ENCODE data around the gene MZF1. TPM values are rescaled to one million over a fixed set of nuclear protein-coding genes. Genes with fewer than 3 reads are reported as not detected.
A peak's percentile ranks its signal among the peaks of the same experiment; 100 is the strongest.
"Not testable (repeated sequence)": the region's sequence is repeated elsewhere in the genome, so short reads cannot be mapped to it uniquely, and the experiment has no call there.

MZF1 gene
- total and polyA plus RNA-seq, 2 donors (not counting 3 experiments of a cell fraction or from before 2014, with no cell fraction given) = 26.4 to 30.8 TPM

- H3K4me1 ChIP-seq (ENCODE audit: control insufficient read depth, extremely low read depth, insufficient read depth, low read length); CTCF ChIA-PET; H2AFZ ChIP-seq (ENCODE audit: low read depth, low read length); dilution Hi-C loops (cut with MboI; ENCODE audit: extremely low pct_ligation_motif_present, low sequenced_read_pairs); H3K9me3 ChIP-seq (replicated peaks; ENCODE audit: control insufficient read depth, insufficient read depth, low read length); H4K20me1 ChIP-seq (replicated peaks; ENCODE audit: control insufficient read depth, extremely low read depth, insufficient read depth, low read length); H3K9me1 ChIP-seq (replicated peaks; ENCODE audit: control insufficient read depth, extremely low read depth, insufficient read depth, low read length); BruUV-seq (replicated peaks); H3K9ac ChIP-seq (replicated peaks; ENCODE audit: extremely low read depth, insufficient read depth, low read length); H3K4me3 ChIP-seq (replicated peaks in 1 of 3; ENCODE audit: insufficient read depth in 1 of 3, low read depth in 1 of 3, low read length in 3 of 3); FAIRE-seq; intact Hi-C loops (cut with micrococcal nuclease); H3K79me2 ChIP-seq (ENCODE audit: control insufficient read depth, insufficient read depth, low read length); H3K27me3 ChIP-seq (ENCODE audit: control insufficient read depth in 2 of 2, insufficient read depth in 2 of 2, low read length in 2 of 2); H3K27ac ChIP-seq (ENCODE audit: insufficient read depth, low read depth, low read length); DNase-seq (ENCODE audit: low read depth, low spot score); POLR2A ChIA-PET; H3K36me3 ChIP-seq (ENCODE audit: control insufficient read depth in 2 of 2, extremely low read depth in 1 of 2, insufficient read depth in 2 of 2, low read length in 2 of 2); H3K4me2 ChIP-seq (ENCODE audit: insufficient read depth, low read length): not testable (repeated sequence)
- peak in 1 of 2 donors; percentile 13 for TF ChIP-seq CTCF (IDR thresholded peaks at IDR 0.05; ENCODE audit: extremely low read depth in 1 of 2, insufficient read depth in 1 of 2, low read depth in 1 of 2, low read length in 2 of 2)
These were observed 33.2 kb upstream of the MZF1 start for GRCh38 chr19:58606251-58606896.

GRCh38 chr19:58586133-58586765 is 13.1 kb upstream of the MZF1 start:
- Histone ChIP-seq H3K4me3 (replicated peaks in 1 of 3; ENCODE audit: insufficient read depth in 1 of 3, low read depth in 1 of 3, low read length in 3 of 3) (no peak overlapping the region), H3K36me3 (ENCODE audit: control insufficient read depth in 2 of 2, extremely low read depth in 1 of 2, insufficient read depth in 2 of 2, low read length in 2 of 2) (peaks cover 0 to 16% of the 10 kb centered on the region in 2 experiments), H3K9me3 (replicated peaks; ENCODE audit: control insufficient read depth, insufficient read depth, low read length) (no peaks in the 10 kb centered on the region), H3K79me2 (ENCODE audit: control insufficient read depth, insufficient read depth, low read length) (no peaks in the 10 kb centered on the region), H3K27ac (ENCODE audit: insufficient read depth, low read depth, low read length) (no peak overlapping the region), H3K4me1 (ENCODE audit: control insufficient read depth, extremely low read depth, insufficient read depth, low read length) (no peaks in the 10 kb centered on the region), H3K27me3 (ENCODE audit: control insufficient read depth in 2 of 2, insufficient read depth in 2 of 2, low read length in 2 of 2) (no peaks in the 10 kb centered on the region), H3K4me2 (ENCODE audit: insufficient read depth, low read length) (no peak overlapping the region), H2AFZ (ENCODE audit: low read depth, low read length) (no peak overlapping the region), H4K20me1 (replicated peaks; ENCODE audit: control insufficient read depth, extremely low read depth, insufficient read depth, low read length) (no peaks in the 10 kb centered on the region), H3K9me1 (replicated peaks; ENCODE audit: control insufficient read depth, extremely low read depth, insufficient read depth, low read length) (no peaks in the 10 kb centered on the region), H3K9ac (replicated peaks; ENCODE audit: extremely low read depth, insufficient read depth, low read length) (no peak overlapping the region)
- FAIRE-seq (no peak), DNase-seq (ENCODE audit: low read depth, low spot score) (no peak)
- ChIA-PET POLR2A (no interaction called here), CTCF (no interaction called here)
- BruUV-seq (replicated peaks) = no TSS peak
- TF ChIP-seq GATA2 (IDR thresholded peaks at IDR 0.05; ENCODE audit: insufficient read depth, insufficient read length, low read depth, low read length) (no peak), POLR2AphosphoS5 (IDR thresholded peaks at IDR 0.05; ENCODE audit: insufficient read depth, low read depth, low read length) (no peak), CTCF (IDR thresholded peaks at IDR 0.05; ENCODE audit: extremely low read depth in 1 of 2, insufficient read depth in 1 of 2, low read depth in 1 of 2, low read length in 2 of 2) (no peak), JUN (IDR thresholded peaks at IDR 0.05; ENCODE audit: borderline replicate concordance, insufficient read depth, insufficient read length, low read depth) (no peak), MAX (IDR thresholded peaks at IDR 0.05; ENCODE audit: insufficient read depth, insufficient read length) (no peak), FOS (IDR thresholded peaks at IDR 0.05; ENCODE audit: borderline replicate concordance, insufficient read depth, low read length) (no peak), EZH2 (IDR thresholded peaks at IDR 0.05; ENCODE audit: borderline replicate concordance, low read depth, low read length, severe bottlenecking) (no peak), POLR2A (IDR thresholded peaks at IDR 0.05; ENCODE audit: low read depth, low read length) (no peak), MYC (IDR thresholded peaks at IDR 0.05; ENCODE audit: low read depth, low read length) (no peak)
- dilution Hi-C loops (cut with MboI; ENCODE audit: extremely low pct_ligation_motif_present, low sequenced_read_pairs) = no loop called here
- intact Hi-C loops (cut with micrococcal nuclease) = no loop called here
